Fibroblast of lung (primary cell): ENCODE measurements around the gene UXS1.

Experiments
- EZH2 ChIP-seq: IDR thresholded peaks from 2 replicates; pipeline ENCODE4 v1.5.1; 2012; ENCODE audit warnings: low read length, control low read depth, mild to moderate bottlenecking; ENCODE audit errors: missing control alignments
- TF ChIP-seq, protein P1 (sequence below), 2 donors: IDR thresholded peaks in 1 of 2; conservative IDR thresholded peaks in 1 of 2; 1 replicate in 1 of 2; 2 replicates in 1 of 2; pipeline ENCODE4 v1.5.1; 2011 to 2012; ENCODE audit warnings: low read length in 2 of 2, control low read depth in 1 of 2, inconsistent platforms in 1 of 2, low read depth in 1 of 2, mild to moderate bottlenecking in 1 of 2

DNA sequence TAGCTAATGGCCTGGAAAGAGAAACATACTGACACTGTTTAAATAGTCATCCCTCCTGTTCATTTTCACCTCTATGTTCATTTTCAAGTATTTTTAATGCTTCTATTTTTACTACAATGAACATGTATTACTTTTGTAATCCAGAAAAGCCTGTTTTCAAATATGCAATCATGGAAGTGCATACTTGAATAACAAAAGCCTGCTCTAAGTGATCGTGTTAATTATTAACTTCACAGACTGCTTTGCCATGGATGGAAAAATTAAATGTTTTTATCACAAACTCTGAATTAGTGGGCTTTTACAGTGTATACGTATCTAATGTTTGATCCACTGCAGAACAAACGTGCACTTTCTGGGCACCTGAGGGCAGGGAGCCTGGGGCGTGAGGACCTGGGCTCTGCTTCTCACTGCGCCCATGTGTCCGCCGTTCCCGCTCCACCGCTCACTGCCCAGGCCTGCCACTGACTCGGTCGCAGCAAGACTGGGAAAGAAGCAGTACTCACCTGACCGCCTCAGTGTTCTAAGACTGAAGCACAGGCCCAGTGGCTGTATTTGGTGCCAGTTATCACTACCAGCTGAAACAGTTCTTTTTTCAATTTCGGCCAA, 80.6 kb downstream of the UXS1 start:
- TF ChIP-seq EZH2, result no peak
- TF ChIP-seq, protein P1, sequence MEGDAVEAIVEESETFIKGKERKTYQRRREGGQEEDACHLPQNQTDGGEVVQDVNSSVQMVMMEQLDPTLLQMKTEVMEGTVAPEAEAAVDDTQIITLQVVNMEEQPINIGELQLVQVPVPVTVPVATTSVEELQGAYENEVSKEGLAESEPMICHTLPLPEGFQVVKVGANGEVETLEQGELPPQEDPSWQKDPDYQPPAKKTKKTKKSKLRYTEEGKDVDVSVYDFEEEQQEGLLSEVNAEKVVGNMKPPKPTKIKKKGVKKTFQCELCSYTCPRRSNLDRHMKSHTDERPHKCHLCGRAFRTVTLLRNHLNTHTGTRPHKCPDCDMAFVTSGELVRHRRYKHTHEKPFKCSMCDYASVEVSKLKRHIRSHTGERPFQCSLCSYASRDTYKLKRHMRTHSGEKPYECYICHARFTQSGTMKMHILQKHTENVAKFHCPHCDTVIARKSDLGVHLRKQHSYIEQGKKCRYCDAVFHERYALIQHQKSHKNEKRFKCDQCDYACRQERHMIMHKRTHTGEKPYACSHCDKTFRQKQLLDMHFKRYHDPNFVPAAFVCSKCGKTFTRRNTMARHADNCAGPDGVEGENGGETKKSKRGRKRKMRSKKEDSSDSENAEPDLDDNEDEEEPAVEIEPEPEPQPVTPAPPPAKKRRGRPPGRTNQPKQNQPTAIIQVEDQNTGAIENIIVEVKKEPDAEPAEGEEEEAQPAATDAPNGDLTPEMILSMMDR (conservative IDR thresholded peaks at IDR 0.05 in 1 of 2, IDR thresholded peaks at IDR 0.05 in 1 of 2; ENCODE audit: low read depth in 1 of 2, low read length in 2 of 2), result no peak
